Activated CD8-positive, alpha-beta memory T cell treated with anti-CD3 and anti-CD28 coated beads, Interleukin-2, amount 50 U/mL, for 24 hours (primary cell): Measurements from ENCODE around the gene QSOX2.
A peak's percentile ranks its signal among the peaks of the same experiment; 100 is the strongest.

Source experiments
- DNase-seq: peaks from one replicate; pipeline ENCODE4 v3.0.0-alpha.2; 2020; ENCODE audit errors: extremely low read depth

QSOX2 gene

DNA sequence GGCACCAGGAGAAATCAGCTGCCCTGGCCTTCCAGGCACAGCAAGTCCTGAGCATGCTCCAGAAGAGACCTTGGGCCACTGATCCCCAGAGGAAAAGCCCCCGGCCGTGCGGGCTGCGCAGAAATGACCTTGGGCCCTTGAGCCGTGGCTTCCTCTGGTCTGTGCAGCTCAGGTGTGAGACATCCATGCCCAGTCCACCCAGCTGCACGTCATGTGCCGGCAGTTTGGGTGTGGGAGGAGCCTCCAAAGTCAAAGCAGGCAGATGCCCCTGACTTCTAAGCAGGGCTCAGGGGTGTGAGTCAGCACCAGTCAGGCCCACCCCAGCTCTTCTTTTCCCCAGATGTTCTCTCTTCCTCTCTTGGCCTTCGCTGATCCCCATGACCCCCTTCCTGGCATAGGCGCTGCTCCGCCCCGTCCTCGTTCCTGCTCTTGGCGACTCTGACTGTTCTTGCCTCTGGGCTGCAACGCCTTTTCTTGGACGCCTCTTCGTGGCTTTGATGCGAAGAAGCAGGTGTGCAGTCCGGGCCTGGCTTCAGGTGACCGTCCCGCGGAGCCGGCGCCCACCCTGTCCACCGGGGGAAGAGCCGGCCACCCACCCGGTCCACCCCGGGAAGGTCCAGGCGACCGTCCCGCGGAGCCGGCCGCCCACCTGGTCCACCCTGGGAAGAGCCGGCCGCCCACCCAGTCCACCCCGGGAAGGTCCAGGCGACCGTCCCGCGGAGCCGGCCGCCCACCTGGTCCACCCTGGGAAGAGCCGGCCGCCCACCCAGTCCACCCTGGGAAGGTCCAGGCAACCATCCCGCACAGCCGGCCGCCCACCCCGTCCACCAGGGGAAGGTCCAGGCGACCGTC lies 5.9 kb upstream of the QSOX2 start:
- DNase-seq: no peak

- DNase-seq: no peak
These were observed 5.1 kb upstream of the QSOX2 start for GRCh38 chr9:136250676-136251075.

GRCh38 chr9:136249877-136250559 lies 4.4 kb upstream of the QSOX2 start:
- DNase-seq: no peak

DNA sequence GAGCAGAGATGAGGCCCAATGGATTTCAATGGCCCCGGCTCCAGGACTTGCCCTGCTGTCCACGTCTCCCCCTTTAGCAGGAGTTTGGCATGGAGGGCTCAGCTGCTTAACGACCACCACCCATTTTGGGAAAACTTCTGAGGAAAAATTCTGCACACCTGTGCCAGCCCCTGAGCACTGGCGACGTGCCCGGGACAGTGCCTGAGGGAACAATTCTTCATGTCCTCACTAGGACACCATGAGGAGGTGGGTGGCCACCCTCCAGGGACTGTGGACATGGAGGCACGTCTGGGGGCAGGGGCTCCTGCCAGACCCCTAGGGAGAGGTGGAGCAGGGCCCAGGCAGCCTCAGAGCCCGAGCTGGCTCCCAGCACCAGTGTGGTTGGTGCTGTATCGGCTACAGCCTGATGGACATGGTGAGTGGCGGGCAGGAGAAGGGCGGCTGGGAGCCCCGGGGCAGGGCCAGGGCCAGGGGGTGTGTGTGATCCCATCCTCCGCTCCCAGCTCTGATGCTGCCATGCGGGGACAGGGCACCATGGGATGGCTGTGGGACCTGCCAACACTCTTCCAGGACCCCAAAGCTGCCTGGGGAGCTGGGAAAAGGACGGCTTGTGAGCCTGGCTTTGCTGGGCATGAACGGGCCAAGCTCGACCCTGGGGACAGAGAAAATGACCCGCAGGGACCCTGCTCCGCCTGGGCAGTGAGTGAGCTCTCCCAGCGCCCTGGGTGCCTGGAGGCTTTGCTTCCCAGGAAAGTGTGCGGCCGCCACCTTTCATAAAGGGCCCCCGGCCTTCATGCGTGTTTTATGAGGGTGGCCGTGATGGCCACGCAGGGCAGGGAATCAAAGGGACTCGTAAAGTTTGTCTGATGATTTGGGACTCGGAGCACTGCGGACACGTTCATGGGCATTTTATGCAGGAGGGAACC lies 3.6 kb upstream of the QSOX2 start:
- DNase-seq: no peak

GRCh38 chr9:136247947-136248637 lies 2.5 kb upstream of the QSOX2 start:
- no peak for DNase-seq

DNA sequence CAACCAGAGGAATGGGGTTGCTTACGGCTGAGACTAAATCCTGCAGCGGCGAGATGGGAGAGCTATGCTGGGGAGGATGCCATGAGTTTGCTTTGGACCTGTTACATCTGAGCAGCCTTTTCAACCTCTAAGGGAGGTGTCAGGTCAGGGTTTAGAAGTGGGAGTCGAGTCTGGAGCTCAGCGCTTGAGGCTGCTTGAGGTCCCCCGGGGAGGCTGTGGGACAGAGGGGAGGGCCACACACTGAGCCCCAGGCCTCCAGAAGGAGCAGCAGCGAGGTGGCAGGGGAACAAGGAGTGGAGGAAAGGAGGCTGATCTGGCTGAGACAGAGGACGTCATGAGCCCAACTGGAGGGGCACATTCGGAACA lies 1.9 kb upstream of the QSOX2 start:
- no peak for DNase-seq

- DNase-seq: no peak
These were observed 1.4 kb upstream of the QSOX2 start for GRCh38 chr9:136246849-136247550.

- DNase-seq: no peak
These were observed 718 bp downstream of the QSOX2 start for GRCh38 chr9:136244969-136245218.

GRCh38 chr9:136244122-136244968 lies 1.3 kb downstream of the QSOX2 start:
- peak; percentile 27 for DNase-seq

DNA sequence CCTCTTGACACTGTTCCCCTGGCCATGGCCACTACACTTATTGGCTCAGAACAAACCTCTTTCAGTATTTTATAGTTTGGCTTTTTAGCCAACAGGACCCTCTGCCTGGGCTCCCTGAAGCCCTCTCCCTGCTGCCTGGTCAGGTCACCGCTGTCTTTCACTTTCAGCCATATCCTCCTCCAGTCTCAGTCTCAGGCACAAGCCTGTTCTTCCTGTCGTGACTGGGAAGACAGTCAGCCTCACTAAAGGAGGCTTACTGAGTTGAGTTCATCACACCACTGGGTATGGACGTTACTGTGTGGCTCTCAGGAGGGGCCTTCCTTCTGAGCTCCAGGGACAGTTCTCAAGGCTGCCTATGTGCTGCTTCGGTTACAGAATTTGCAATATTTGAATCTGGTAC lies 2.0 kb downstream of the QSOX2 start:
- DNase-seq: no peak

- no peak for DNase-seq
These were observed 2.6 kb downstream of the QSOX2 start for GRCh38 chr9:136242918-136243525.

DNA sequence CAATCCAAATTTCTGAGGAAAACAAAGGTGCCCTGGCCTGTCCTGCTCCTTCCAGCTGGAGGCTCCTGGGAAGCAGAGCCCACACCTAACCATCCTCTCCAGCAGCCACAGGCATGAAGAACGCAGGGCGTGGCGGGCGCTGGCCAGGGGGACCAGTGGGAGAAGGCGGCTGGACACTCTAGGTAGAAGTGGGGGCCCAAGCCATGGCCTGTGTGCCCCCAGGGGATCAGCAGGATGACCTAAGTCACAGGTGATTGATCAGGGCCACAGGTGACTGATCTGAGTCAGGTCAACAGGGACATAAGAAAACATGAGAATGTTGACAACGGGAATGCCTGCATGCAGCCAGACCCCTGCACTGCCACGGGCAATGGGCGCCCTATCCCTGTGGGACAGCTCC lies 3.4 kb downstream of the QSOX2 start:
- no peak for DNase-seq

- no peak for DNase-seq
These were observed 4.1 kb downstream of the QSOX2 start for GRCh38 chr9:136241542-136241941.

DNA sequence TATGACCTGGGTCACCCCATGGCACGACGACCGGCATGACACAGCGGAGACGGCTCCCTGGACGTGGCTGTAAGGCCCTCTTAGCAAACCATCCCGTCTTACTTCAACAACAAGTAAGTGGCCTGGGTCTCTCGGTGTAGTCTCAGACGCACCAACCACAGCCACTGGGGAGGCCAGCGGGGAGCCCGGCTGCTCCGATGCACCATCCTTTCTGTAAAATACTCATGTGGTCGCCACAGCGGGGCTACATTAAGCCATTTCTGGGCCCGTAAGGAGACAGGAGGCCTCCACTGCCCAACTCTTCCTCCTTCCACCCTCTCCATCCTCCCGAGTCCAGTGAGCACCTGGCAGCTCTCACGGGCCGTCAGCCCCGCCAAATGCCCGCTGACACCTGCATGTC lies 4.7 kb downstream of the QSOX2 start:
- DNase-seq: no peak

- no peak for DNase-seq
These were observed 5.7 kb downstream of the QSOX2 start for GRCh38 chr9:136239983-136240330.

- no peak for DNase-seq
These were observed 6.3 kb downstream of the QSOX2 start for GRCh38 chr9:136239135-136239982.

DNA sequence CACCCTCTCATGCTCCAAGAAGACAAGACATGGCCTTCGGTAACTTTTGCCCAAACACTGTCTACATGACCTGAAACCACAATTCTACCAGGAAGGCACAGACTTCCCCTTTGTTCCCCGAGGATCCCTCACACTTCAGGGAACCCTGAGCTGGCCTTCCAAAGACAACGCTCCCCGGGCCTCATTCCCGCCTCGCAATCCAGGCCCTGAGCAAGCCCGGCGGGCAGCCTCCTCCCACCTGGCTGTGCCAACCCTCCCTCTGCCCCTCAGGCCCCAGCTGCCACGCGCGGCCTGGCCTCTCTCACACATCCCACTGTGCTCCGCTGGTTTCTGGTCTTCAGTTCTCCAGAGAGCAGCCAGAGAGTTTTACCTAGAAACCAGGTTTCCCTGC lies 7.3 kb downstream of the QSOX2 start:
- DNase-seq: no peak

DNA sequence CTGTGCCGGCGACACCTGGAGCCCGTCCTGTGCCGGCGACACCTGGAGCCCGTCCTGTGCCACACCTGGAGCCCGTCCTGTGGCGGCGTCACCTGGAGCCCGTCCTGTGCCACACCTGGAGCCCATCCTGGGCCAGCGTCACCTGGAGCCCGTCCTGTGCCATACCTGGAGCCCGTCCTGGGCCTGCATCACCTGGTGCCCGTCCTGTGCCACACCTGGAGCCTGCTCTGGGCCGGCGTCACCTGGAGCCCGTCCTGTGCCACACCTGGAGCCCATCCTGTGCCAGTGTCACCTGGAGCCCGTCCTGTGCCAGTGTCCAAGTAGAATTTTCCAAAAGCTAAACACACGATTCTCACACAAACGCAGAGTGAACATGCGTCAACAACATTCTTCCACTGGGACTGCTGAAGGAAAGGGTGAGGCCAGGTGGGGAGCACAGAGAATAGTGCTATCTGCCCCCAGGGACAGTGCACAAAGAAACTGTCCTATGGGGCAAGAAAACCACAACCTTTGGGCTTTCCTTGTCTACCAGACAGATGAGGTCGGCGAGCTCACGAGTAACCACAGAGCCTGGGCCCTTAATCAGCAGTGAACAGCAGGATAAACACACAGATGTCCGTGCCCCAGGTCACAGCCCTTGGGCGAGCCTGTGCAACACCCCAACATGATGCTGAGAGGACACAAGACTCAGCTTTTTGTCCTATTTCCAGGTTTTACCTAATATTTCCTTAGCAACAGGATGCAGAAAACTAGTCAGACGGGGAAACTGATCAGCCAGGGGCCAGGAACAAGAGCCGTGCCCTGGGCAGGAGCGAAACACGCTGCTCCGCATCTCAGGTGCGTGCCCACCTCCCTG lies 7.9 kb downstream of the QSOX2 start:
- DNase-seq: no peak
